Gastroesophageal sphincter (tissue), 4 donors: ENCODE results near the gene SLC22A5. TPM values are rescaled to one million over a fixed set of nuclear protein-coding genes. Genes with fewer than 3 reads are reported as not detected.
A peak's percentile ranks its signal among the peaks of the same experiment; 100 is the strongest.

Experiments
- ATAC-seq: fragments of 150-250 bp; one replicate; pipeline ENCODE4 v1.9.1; 2016; ENCODE audit warnings: mild to moderate bottlenecking, moderate library complexity
- H3K27ac ChIP-seq, 4 donors: fragments of 200-600 bp; sonication (generic) in 3 of 4; 1 replicate in 3 of 4; 2 replicates in 1 of 4; pipeline ENCODE4 v1.5.1; 2016 to 2019
- H3K27me3 ChIP-seq: fragments of 200-600 bp; sonication (generic); one replicate; pipeline ENCODE4 v1.5.1; 2019
- H3K36me3 ChIP-seq, 2 donors: fragments of 200-600 bp; sonication (generic); one replicate each; pipeline ENCODE4 v1.5.1; 2019; ENCODE audit warnings: control low read depth in 1 of 2
- H3K4me1 ChIP-seq, 3 donors: fragments of 200-600 bp; sonication (generic); 1 replicate in 2 of 3; 2 replicates in 1 of 3; pipeline ENCODE4 v1.5.1; 2016 to 2019; ENCODE audit warnings: control low read depth in 2 of 3
- H3K4me3 ChIP-seq, 2 donors: fragments of 200-600 bp; sonication (generic); one replicate each; pipeline ENCODE4 v1.5.1; 2019; ENCODE audit warnings: mild to moderate bottlenecking in 1 of 2, moderate library complexity in 1 of 2
- H3K9me3 ChIP-seq, 3 donors: fragments of 200-600 bp; sonication (generic); one replicate each; pipeline ENCODE4 v1.5.1; 2017 to 2019; ENCODE audit warnings: control low read depth in 2 of 3
- CTCF ChIP-seq, 4 experiments: fragments of 200-600 bp in 2 of 4; fragments of 450-650 bp in 2 of 4; sonication (generic) in 1 of 4; IDR thresholded peaks; one replicate each; pipeline ENCODE4 v1.5.1; 2017 to 2019; ENCODE audit warnings: antibody characterized with exemption in 4 of 4, mild to moderate bottlenecking in 2 of 4, moderate library complexity in 2 of 4
- EP300 ChIP-seq: sonication (generic); formaldehyde crosslinking; IDR thresholded peaks from one replicate; pipeline ENCODE4 v1.6.1; 2017; ENCODE audit warnings: antibody characterized with exemption, mild to moderate bottlenecking
- POLR2A ChIP-seq, 2 donors: fragments of 450-650 bp; IDR thresholded peaks; one replicate each; pipeline ENCODE4 v1.6.1; 2017; ENCODE audit warnings: antibody characterized with exemption in 2 of 2, mild to moderate bottlenecking in 2 of 2, moderate library complexity in 1 of 2
- POLR2AphosphoS5 ChIP-seq: sonication (generic); formaldehyde crosslinking; IDR thresholded peaks from one replicate; pipeline ENCODE4 v1.6.1; 2017; ENCODE audit warnings: antibody characterized with exemption
- WGBS, 2 donors: methylation state at CpG; one replicate each; pipeline ENCODE4 v1.1.5; 2018; ENCODE audit warnings: low coverage in 1 of 2; 5-methylcytosine and 5-hydroxymethylcytosine counted together
- total RNA-seq, 4 donors: library from RNA; depleted of rRNA; stranded (reverse); fragments of >200 nt; gene quantifications; one replicate each; pipeline ENCODE4 v1.1.0, GENCODE V29; 2016

Gene SLC22A5
- total RNA-seq, 4 donors from 2014 or later = 6.5 to 9.6 (median 7.5) TPM

GRCh38 chr5:132419502-132420468 is 50.3 kb downstream of the SLC22A5 start:
- ATAC-seq = peak; percentile 68
- no peak overlapping the region for H3K4me3 ChIP-seq
- no peaks in the 10 kb centered on the region for H3K27me3 ChIP-seq
- peaks cover 0 to 9% of the 10 kb centered on the region in 2 donors for H3K36me3 ChIP-seq
- 29 to 63% methylated on average over 3 to 12 of the region's 12 CpGs for WGBS, 2 donors
- H3K9me3 ChIP-seq = no peaks in the 10 kb centered on the region
- TF ChIP-seq POLR2AphosphoS5 (peak; percentile 56), POLR2A (IDR thresholded peaks at IDR 0.05) (no peak), CTCF (IDR thresholded peaks at IDR 0.05) (peak; percentile 75 to 93 (median 91))
- H3K27ac ChIP-seq = peak overlapping the region; percentile 10 to 99 (median 87)
- H3K4me1 ChIP-seq = peaks cover 27 to 100% (median 70%) of the 10 kb centered on the region in 3 donors

- Histone ChIP-seq H3K36me3 (peaks cover 0 to 9% of the 10 kb centered on the region in 2 donors), H3K9me3 (no peaks in the 10 kb centered on the region), H3K27ac (peak overlapping the region in 3 of 4 donors; percentile 76 to 99 (median 98)), H3K4me1 (peaks cover 20 to 100% (median 73%) of the 10 kb centered on the region in 3 donors), H3K27me3 (no peaks in the 10 kb centered on the region), H3K4me3 (no peak overlapping the region)
- 42 to 49% methylated on average over 6 to 7 of the region's 7 CpGs for WGBS, 2 donors
- TF ChIP-seq EP300 (no peak), CTCF (IDR thresholded peaks at IDR 0.05) (peak in 1 of 4 experiments; percentile 7)
- no peak for ATAC-seq
Measured at GRCh38 chr5:132420706-132421272, 51.3 kb downstream of the SLC22A5 start.

GRCh38 chr5:132421462-132421861 is 52.0 kb downstream of the SLC22A5 start:
- no peaks in the 10 kb centered on the region for H3K9me3 ChIP-seq
- no peak for ATAC-seq
- peaks cover 24 to 100% (median 78%) of the 10 kb centered on the region in 3 donors for H3K4me1 ChIP-seq
- H3K4me3 ChIP-seq = no peak overlapping the region
- TF ChIP-seq POLR2A (IDR thresholded peaks at IDR 0.05) = no peak
- no peak for TF ChIP-seq EP300
- TF ChIP-seq POLR2AphosphoS5 = no peak
- H3K36me3 ChIP-seq = peaks cover 0 to 9% of the 10 kb centered on the region in 2 donors
- no peaks in the 10 kb centered on the region for H3K27me3 ChIP-seq
- WGBS, 2 donors = 93% methylated on average over 3 of the region's 3 CpGs; no CpG with 5 or more reads in 1 of the 2 donors
- H3K27ac ChIP-seq = peak overlapping the region in 3 of 4 donors; percentile 59 to 99 (median 98)

- ATAC-seq = no peak
- no peaks in the 10 kb centered on the region for H3K27me3 ChIP-seq
- TF ChIP-seq EP300 (no peak), CTCF (IDR thresholded peaks at IDR 0.05) (no peak), POLR2AphosphoS5 (no peak), POLR2A (IDR thresholded peaks at IDR 0.05) (no peak)
- peak overlapping the region in 3 of 4 donors; percentile 53 to 99 (median 98) for H3K27ac ChIP-seq
- WGBS, 2 donors = 31 to 40% methylated on average over 2 to 4 of the region's 5 CpGs
- peaks cover 0 to 9% of the 10 kb centered on the region in 2 donors for H3K36me3 ChIP-seq
- H3K4me1 ChIP-seq = peaks cover 19 to 100% (median 82%) of the 10 kb centered on the region in 3 donors
- no peak overlapping the region for H3K4me3 ChIP-seq
- H3K9me3 ChIP-seq = no peaks in the 10 kb centered on the region
Measured at GRCh38 chr5:132422720-132423437, 53.4 kb downstream of the SLC22A5 start.

- TF ChIP-seq EP300 (no peak), POLR2AphosphoS5 (no peak), CTCF (IDR thresholded peaks at IDR 0.05) (no peak), POLR2A (IDR thresholded peaks at IDR 0.05) (no peak)
- peaks cover 0 to 9% of the 10 kb centered on the region in 2 donors for H3K36me3 ChIP-seq
- 77 to 80% methylated on average over 3 of the region's 3 CpGs for WGBS, 2 donors
- H3K9me3 ChIP-seq = no peaks in the 10 kb centered on the region
- no peak for ATAC-seq
- H3K4me3 ChIP-seq = no peak overlapping the region
- peaks cover 19 to 100% (median 88%) of the 10 kb centered on the region in 3 donors for H3K4me1 ChIP-seq
- peak overlapping the region in 3 of 4 donors; percentile 53 to 99 (median 98) for H3K27ac ChIP-seq
- no peaks in the 10 kb centered on the region for H3K27me3 ChIP-seq
Measured at GRCh38 chr5:132423438-132423898, 54.0 kb downstream of the SLC22A5 start.
